OCI-LY3 (cell line): Measurements from ENCODE around the gene FNBP1L.

Source experiments
- EZH2phosphoT487 ChIP-seq: fragments of 200-600 bp; shearing (Covaris generic); IDR thresholded peaks from 2 replicates; pipeline ENCODE4 v1.6.1; 2018; ENCODE audit warnings: antibody characterized with exemption, mixed run types, low read depth
- TF ChIP-seq, protein P1 (sequence below): fragments of 200-600, 300-600 bp; sonication (generic); IDR thresholded peaks from 2 replicates; pipeline ENCODE4 v1.5.1; 2014; ENCODE audit warnings: antibody characterized with exemption, low read length, low read depth

DNA sequence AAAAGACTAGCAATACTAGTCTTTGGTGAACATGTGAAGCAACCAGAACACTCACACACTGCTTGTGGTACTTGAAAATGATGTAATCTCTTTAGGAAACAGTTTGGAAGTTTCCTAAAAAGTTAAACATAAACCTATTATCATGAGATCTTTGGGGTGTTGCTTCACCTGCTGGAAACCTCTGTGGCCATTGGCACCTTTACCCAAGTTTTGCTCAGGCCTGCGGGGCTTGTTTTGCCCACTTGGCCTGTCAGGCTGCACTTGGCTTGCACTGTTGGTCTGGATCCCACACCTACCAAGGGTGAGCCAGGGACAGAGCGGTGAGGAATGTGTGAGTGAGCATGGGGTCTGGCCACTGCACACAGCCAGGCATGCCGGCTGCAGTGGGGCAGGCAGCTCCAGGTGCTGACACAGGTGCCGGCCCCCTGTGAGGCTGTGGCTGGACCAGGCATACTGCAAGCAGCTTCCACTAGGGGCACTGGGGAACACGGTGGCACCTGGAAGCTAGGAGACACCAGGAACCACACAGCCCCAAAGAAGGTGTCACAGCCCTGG is 14.4 kb upstream of the FNBP1L start:
- TF ChIP-seq, protein P1, sequence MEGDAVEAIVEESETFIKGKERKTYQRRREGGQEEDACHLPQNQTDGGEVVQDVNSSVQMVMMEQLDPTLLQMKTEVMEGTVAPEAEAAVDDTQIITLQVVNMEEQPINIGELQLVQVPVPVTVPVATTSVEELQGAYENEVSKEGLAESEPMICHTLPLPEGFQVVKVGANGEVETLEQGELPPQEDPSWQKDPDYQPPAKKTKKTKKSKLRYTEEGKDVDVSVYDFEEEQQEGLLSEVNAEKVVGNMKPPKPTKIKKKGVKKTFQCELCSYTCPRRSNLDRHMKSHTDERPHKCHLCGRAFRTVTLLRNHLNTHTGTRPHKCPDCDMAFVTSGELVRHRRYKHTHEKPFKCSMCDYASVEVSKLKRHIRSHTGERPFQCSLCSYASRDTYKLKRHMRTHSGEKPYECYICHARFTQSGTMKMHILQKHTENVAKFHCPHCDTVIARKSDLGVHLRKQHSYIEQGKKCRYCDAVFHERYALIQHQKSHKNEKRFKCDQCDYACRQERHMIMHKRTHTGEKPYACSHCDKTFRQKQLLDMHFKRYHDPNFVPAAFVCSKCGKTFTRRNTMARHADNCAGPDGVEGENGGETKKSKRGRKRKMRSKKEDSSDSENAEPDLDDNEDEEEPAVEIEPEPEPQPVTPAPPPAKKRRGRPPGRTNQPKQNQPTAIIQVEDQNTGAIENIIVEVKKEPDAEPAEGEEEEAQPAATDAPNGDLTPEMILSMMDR, result no peak
- TF ChIP-seq EZH2phosphoT487, result no peak
